Panc1 (cell line): ENCODE measurements around the gene EXOC8. TPM values are rescaled to one million over a fixed set of nuclear protein-coding genes. Genes with fewer than 3 reads are reported as not detected.

Experiments used
- ATAC-seq: fragments of 200-7000 bp; cut with Tn5 transposase; 2 replicates; pipeline ENCODE4 v1.9.1; 2020; ENCODE audit warnings: mild to moderate bottlenecking, moderate library complexity
- BruUV-seq: library from RNA; stranded (reverse); fragments of 400-500 nt; replicated peaks from 2 replicates; lab custom pipeline; 2021; lab: Mats Ljungman, UMichigan
- CTCF ChIA-PET: fragments of 300-600 bp; sonication (Branson Sonifier 250); formaldehyde crosslinking; loops from one replicate; lab custom pipeline; 2022; ENCODE audit warnings: antibody characterized with exemption; lab: Charles Lee
- POLR2A ChIA-PET: fragments of 300-600 bp; sonication (Branson Sonifier 250); formaldehyde crosslinking; loops from one replicate; lab custom pipeline; 2022; ENCODE audit warnings: antibody characterized with exemption; lab: Charles Lee
- DNase-seq: peaks from one replicate; pipeline ENCODE4 v3.0.0-alpha.2; 2010; ENCODE audit warnings: low read depth, low spot score
- H3K27ac ChIP-seq: 2 replicates; pipeline ENCODE4 v1.5.1; 2011; ENCODE audit warnings: mild to moderate bottlenecking, low read length, inconsistent platforms
- H3K27me3 ChIP-seq: fragments of 200-500 bp; sonication (Bioruptor generic); 2 replicates; pipeline ENCODE4 v1.6.0; 2014; ENCODE audit warnings: low read length, inconsistent platforms; ENCODE audit not compliant: control insufficient read depth, insufficient read depth
- H3K36me3 ChIP-seq: fragments of 200-500 bp; sonication (Bioruptor generic); 2 replicates; pipeline ENCODE4 v1.5.1; 2014; ENCODE audit warnings: inconsistent platforms, mild to moderate bottlenecking, low read length, moderate library complexity; ENCODE audit not compliant: control insufficient read depth, insufficient read depth
- H3K4me1 ChIP-seq: 2 replicates; pipeline ENCODE4 v1.5.1; 2011; ENCODE audit warnings: inconsistent platforms, mild to moderate bottlenecking, low read length, moderate library complexity; ENCODE audit not compliant: control insufficient read depth, insufficient read depth
- H3K4me3 ChIP-seq, 2 experiments: 2 replicates each; pipeline ENCODE4 v1.5.1; 2011 to 2012; ENCODE audit warnings: low read depth in 2 of 2, low read length in 2 of 2, mild to moderate bottlenecking in 2 of 2, inconsistent platforms in 1 of 2, moderate library complexity in 1 of 2
- H3K9me3 ChIP-seq: fragments of 200-500 bp; sonication (Bioruptor generic); 2 replicates; pipeline ENCODE4 v1.5.1; 2014; ENCODE audit warnings: low read depth, mild to moderate bottlenecking, inconsistent platforms, low read length, moderate library complexity; ENCODE audit not compliant: control insufficient read depth, insufficient read depth
- CTCF ChIP-seq: fragments of 450-650 bp; IDR thresholded peaks from 2 replicates; pipeline ENCODE4 v1.5.1; 2017; ENCODE audit warnings: mild to moderate bottlenecking
- POLR2AphosphoS5 ChIP-seq: IDR thresholded peaks from 2 replicates; pipeline ENCODE4 v1.6.1; 2012; ENCODE audit warnings: mild to moderate bottlenecking, low read depth, low read length, moderate library complexity
- SIN3A ChIP-seq: IDR thresholded peaks from 2 replicates; pipeline ENCODE4 v1.6.1; 2012; ENCODE audit warnings: low read depth, mild to moderate bottlenecking, low read length, moderate library complexity, borderline replicate concordance; ENCODE audit not compliant: insufficient read depth
- TCF7L2 ChIP-seq: IDR thresholded peaks from 2 replicates; pipeline ENCODE4 v1.6.1; 2011; ENCODE audit warnings: mild to moderate bottlenecking, low read depth, low read length, inconsistent platforms
- in situ Hi-C: cut with HindIII; loops from 2 replicates; pipeline ENCODE4 v1.10.0; 2016; ENCODE audit warnings: low sequenced_read_pairs, low pct_unique_long_range_greater_than_20kb
- intact Hi-C: fragments of 100-400 bp; cut with micrococcal nuclease; formaldehyde crosslinking; loops from one replicate; pipeline ENCODE4 v1.10.0; 2022; ENCODE audit not compliant: unreplicated experiment
- total RNA-seq: library from RNA; stranded (reverse); gene quantifications from one replicate; pipeline ENCODE4 v1.2.1, GENCODE V29; 2021; ENCODE audit not compliant: unreplicated experiment
- TF ChIP-seq, protein P1 (sequence below), 2 experiments: IDR thresholded peaks; 2 replicates each; pipeline ENCODE4 v1.6.1; 2011 to 2012; ENCODE audit warnings: low read depth in 2 of 2, control low read depth in 1 of 2, low read length in 1 of 2, mild to moderate bottlenecking in 1 of 2, moderate library complexity in 1 of 2; ENCODE audit not compliant: insufficient read depth in 1 of 2

The EXOC8 gene
- total RNA-seq, 1 experiment from 2014 or later: 14.0 TPM

GRCh38 chr1:231317306-231318014 is 20.2 kb downstream of the EXOC8 start:
- Histone ChIP-seq H3K27me3 (no peaks in the 10 kb centered on the region), H3K36me3 (no peaks in the 10 kb centered on the region), H3K9me3 (no peaks in the 10 kb centered on the region), H3K27ac (no peak overlapping the region), H3K4me1 (no peaks in the 10 kb centered on the region), H3K4me3 (no peak overlapping the region)
- POLR2A ChIA-PET: no interaction called here
- intact Hi-C loops: no loop called here
- TF ChIP-seq TCF7L2 (no peak), CTCF (no peak), POLR2AphosphoS5 (no peak), SIN3A (no peak)
- TF ChIP-seq, protein P1, sequence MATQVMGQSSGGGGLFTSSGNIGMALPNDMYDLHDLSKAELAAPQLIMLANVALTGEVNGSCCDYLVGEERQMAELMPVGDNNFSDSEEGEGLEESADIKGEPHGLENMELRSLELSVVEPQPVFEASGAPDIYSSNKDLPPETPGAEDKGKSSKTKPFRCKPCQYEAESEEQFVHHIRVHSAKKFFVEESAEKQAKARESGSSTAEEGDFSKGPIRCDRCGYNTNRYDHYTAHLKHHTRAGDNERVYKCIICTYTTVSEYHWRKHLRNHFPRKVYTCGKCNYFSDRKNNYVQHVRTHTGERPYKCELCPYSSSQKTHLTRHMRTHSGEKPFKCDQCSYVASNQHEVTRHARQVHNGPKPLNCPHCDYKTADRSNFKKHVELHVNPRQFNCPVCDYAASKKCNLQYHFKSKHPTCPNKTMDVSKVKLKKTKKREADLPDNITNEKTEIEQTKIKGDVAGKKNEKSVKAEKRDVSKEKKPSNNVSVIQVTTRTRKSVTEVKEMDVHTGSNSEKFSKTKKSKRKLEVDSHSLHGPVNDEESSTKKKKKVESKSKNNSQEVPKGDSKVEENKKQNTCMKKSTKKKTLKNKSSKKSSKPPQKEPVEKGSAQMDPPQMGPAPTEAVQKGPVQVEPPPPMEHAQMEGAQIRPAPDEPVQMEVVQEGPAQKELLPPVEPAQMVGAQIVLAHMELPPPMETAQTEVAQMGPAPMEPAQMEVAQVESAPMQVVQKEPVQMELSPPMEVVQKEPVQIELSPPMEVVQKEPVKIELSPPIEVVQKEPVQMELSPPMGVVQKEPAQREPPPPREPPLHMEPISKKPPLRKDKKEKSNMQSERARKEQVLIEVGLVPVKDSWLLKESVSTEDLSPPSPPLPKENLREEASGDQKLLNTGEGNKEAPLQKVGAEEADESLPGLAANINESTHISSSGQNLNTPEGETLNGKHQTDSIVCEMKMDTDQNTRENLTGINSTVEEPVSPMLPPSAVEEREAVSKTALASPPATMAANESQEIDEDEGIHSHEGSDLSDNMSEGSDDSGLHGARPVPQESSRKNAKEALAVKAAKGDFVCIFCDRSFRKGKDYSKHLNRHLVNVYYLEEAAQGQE (IDR thresholded peaks at IDR 0.05; ENCODE audit: insufficient read depth in 1 of 2, low read depth in 2 of 2, low read length in 1 of 2): no peak
- in situ Hi-C loops: no loop called here
- no peak for ATAC-seq
- CTCF ChIA-PET: no interaction called here
- no TSS peak for BruUV-seq
- no peak for DNase-seq

GRCh38 chr1:231315887-231316286 is 21.8 kb downstream of the EXOC8 start:
- in situ Hi-C loops (no loop called here), intact Hi-C loops (no loop called here)
- no peak for TF ChIP-seq SIN3A
- TF ChIP-seq POLR2AphosphoS5: no peak
- TF ChIP-seq TCF7L2: no peak
- TF ChIP-seq, protein P1 (IDR thresholded peaks at IDR 0.05; ENCODE audit: insufficient read depth in 1 of 2, low read depth in 2 of 2, low read length in 1 of 2): no peak
- peak; percentile 81 for TF ChIP-seq CTCF
- BruUV-seq: no TSS peak
- no peaks in the 10 kb centered on the region for H3K36me3 ChIP-seq
- ChIA-PET POLR2A (interaction anchor here (0.6 kb wide), 1 partner anchor 482 kb away, joined by 10 read pairs; no protein-coding TSS in a partner anchor), CTCF (interaction anchor here (0.6 kb wide), 1 partner anchor 42 kb away, joined by 5 read pairs; no protein-coding TSS in a partner anchor)
- no peaks in the 10 kb centered on the region for H3K27me3 ChIP-seq
- H3K27ac ChIP-seq: no peak overlapping the region
- DNase-seq (peak; percentile 18), ATAC-seq (peak; percentile 85)
- H3K4me3 ChIP-seq: no peak overlapping the region
- H3K4me1 ChIP-seq: no peaks in the 10 kb centered on the region
- H3K9me3 ChIP-seq: no peaks in the 10 kb centered on the region
